ENCODE data around the gene BABAM2. TPM values are rescaled to one million over a fixed set of nuclear protein-coding genes. Genes with fewer than 3 reads are reported as not detected.
A peak's percentile ranks its signal among the peaks of the same experiment; 100 is the strongest.

The BABAM2 gene
- total and polyA plus RNA-seq, 2 of the 4 experiments (the other 2 are of a cell fraction), result 20.9 to 23.1 TPM

GRCh38 chr2:28049899-28050298 lies 159.4 kb downstream of the BABAM2 start:
- TF ChIP-seq POLR2A (IDR thresholded peaks at IDR 0.05; ENCODE audit: low read depth, low read length) (no peak), MAZ (IDR thresholded peaks at IDR 0.05; ENCODE audit: borderline replicate concordance, low read depth, low read length) (no peak)
- H3K79me1 ChIP-seq (ENCODE audit: low read depth in 1 of 2, low read length in 2 of 2), result no peaks in the 10 kb centered on the region
- no peaks in the 10 kb centered on the region for H3K36me3 ChIP-seq (ENCODE audit: control insufficient read depth, insufficient read depth, low read length)
- peak overlapping the region; percentile 2; the same call in 1 of the 2 replicates for H3K4ac ChIP-seq (ENCODE audit: low read depth, low read length)
- H4K20me1 ChIP-seq (ENCODE audit: insufficient read depth, low read length), result no peaks in the 10 kb centered on the region
- BruUV-seq (replicated peaks), result no TSS peak
- no peak overlapping the region for H3K4me2 ChIP-seq (ENCODE audit: low read depth, low read length)
- POLR2A ChIA-PET (ENCODE audit: unreplicated experiment), result no interaction called here
- no peaks in the 10 kb centered on the region for H3K27me3 ChIP-seq (ENCODE audit: control insufficient read depth, insufficient read depth, low read length)
- H3K9me1 ChIP-seq (ENCODE audit: insufficient read depth, low read length), result 0 out of 2 replicates have a peak, but pooled peaks cover 2% of the 10 kb centered on the region
- peak overlapping the region in 1 of 2 experiments; percentile 11; a peak in 1 of 4 replicates for H4K8ac ChIP-seq (ENCODE audit: low read depth in 2 of 2, low read length in 2 of 2)
- no peak overlapping the region for H2AFZ ChIP-seq (replicated peaks; ENCODE audit: low read length, poor library complexity)
- no CpG with 5 or more reads among the region's 2 CpGs for WGBS, 2 experiments (ENCODE audit: extremely low coverage in 2 of 2, insufficient read length in 1 of 2)
- no peak overlapping the region for H3K56ac ChIP-seq (ENCODE audit: extremely low read depth, insufficient read depth, low read length)
- H3K18ac ChIP-seq (ENCODE audit: low read depth, low read length), result 0 out of 2 replicates have a peak overlapping the region, but pooled peaks have one; percentile 2
- no peak overlapping the region for H3K4me3 ChIP-seq (ENCODE audit: insufficient read depth, low read depth, low read length)
- H3K27ac ChIP-seq (ENCODE audit: insufficient read depth, low read length), result no peak overlapping the region
- intact Hi-C loops (cut with micrococcal nuclease) (loop anchor here (2.0 kb wide), 1 partner anchor 341 kb away; no protein-coding TSS in a partner anchor), in situ Hi-C loops (cut with MboI; ENCODE audit: low sequenced_read_pairs) (no loop called here), dilution Hi-C loops (cut with HindIII; ENCODE audit: low sequenced_read_pairs, unreplicated experiment) (no loop called here)
- H4K91ac ChIP-seq (ENCODE audit: insufficient read depth, low read depth, low read length), result no peak overlapping the region
- H2BK20ac ChIP-seq (ENCODE audit: low read depth, low read length), result no peak overlapping the region
- H3K9ac ChIP-seq (ENCODE audit: low read depth, low read length), result no peak overlapping the region
- 0 out of 2 replicates have a peak overlapping the region, but pooled peaks have one; percentile 7 for H3K14ac ChIP-seq (replicated peaks; ENCODE audit: low read depth, low read length)
- H3K4me1 ChIP-seq (ENCODE audit: control insufficient read depth, insufficient read depth, low read length), result peaks cover 12% of the 10 kb centered on the region
- CTCF ChIA-PET, result no interaction called here
- no peak overlapping the region for H4K5ac ChIP-seq (ENCODE audit: low read depth, low read length)
- no peak overlapping the region for H2AK9ac ChIP-seq (replicated peaks; ENCODE audit: low read depth, low read length, poor library complexity)
- no peak overlapping the region for H2BK5ac ChIP-seq (ENCODE audit: low read depth, low read length, poor library complexity, severe bottlenecking)
- H2AK5ac ChIP-seq (ENCODE audit: low read depth, low read length), result no peak overlapping the region
- no peaks in the 10 kb centered on the region for H3K9me3 ChIP-seq (ENCODE audit: control insufficient read depth, insufficient read depth, low read length)
- H2BK120ac ChIP-seq (ENCODE audit: low read depth, low read length), result peak overlapping the region; percentile 22
- ATAC-seq (ENCODE audit: low read depth) (no peak), DNase-seq (no peak)
- no peak overlapping the region for H2BK15ac ChIP-seq (ENCODE audit: low read depth, low read length)
- H3K23ac ChIP-seq (ENCODE audit: low read depth, low read length), result 0 out of 2 replicates have a peak overlapping the region, but pooled peaks have one; percentile 2
